Panc1 (cell line): ENCODE data around the gene STPG1. TPM values are rescaled to one million over a fixed set of nuclear protein-coding genes. Genes with fewer than 3 reads are reported as not detected.

Experiments
- ATAC-seq: fragments of 200-7000 bp; cut with Tn5 transposase; 2 replicates; pipeline ENCODE4 v1.9.1; 2020; ENCODE audit warnings: mild to moderate bottlenecking, moderate library complexity
- BruUV-seq: library from RNA; stranded (reverse); fragments of 400-500 nt; replicated peaks from 2 replicates; lab custom pipeline; 2021; lab: Mats Ljungman, UMichigan
- CTCF ChIA-PET: fragments of 300-600 bp; sonication (Branson Sonifier 250); formaldehyde crosslinking; loops from one replicate; lab custom pipeline; 2022; ENCODE audit warnings: antibody characterized with exemption; lab: Charles Lee
- POLR2A ChIA-PET: fragments of 300-600 bp; sonication (Branson Sonifier 250); formaldehyde crosslinking; loops from one replicate; lab custom pipeline; 2022; ENCODE audit warnings: antibody characterized with exemption; lab: Charles Lee
- DNase-seq: peaks from one replicate; pipeline ENCODE4 v3.0.0-alpha.2; 2010; ENCODE audit warnings: low read depth, low spot score
- H3K27ac ChIP-seq: 2 replicates; pipeline ENCODE4 v1.5.1; 2011; ENCODE audit warnings: mild to moderate bottlenecking, low read length, inconsistent platforms
- H3K27me3 ChIP-seq: fragments of 200-500 bp; sonication (Bioruptor generic); 2 replicates; pipeline ENCODE4 v1.6.0; 2014; ENCODE audit warnings: low read length, inconsistent platforms; ENCODE audit not compliant: control insufficient read depth, insufficient read depth
- H3K36me3 ChIP-seq: fragments of 200-500 bp; sonication (Bioruptor generic); 2 replicates; pipeline ENCODE4 v1.5.1; 2014; ENCODE audit warnings: inconsistent platforms, mild to moderate bottlenecking, low read length, moderate library complexity; ENCODE audit not compliant: control insufficient read depth, insufficient read depth
- H3K4me1 ChIP-seq: 2 replicates; pipeline ENCODE4 v1.5.1; 2011; ENCODE audit warnings: inconsistent platforms, mild to moderate bottlenecking, low read length, moderate library complexity; ENCODE audit not compliant: control insufficient read depth, insufficient read depth
- H3K4me3 ChIP-seq, 2 experiments: 2 replicates each; pipeline ENCODE4 v1.5.1; 2011 to 2012; ENCODE audit warnings: low read depth in 2 of 2, low read length in 2 of 2, mild to moderate bottlenecking in 2 of 2, inconsistent platforms in 1 of 2, moderate library complexity in 1 of 2
- H3K9me3 ChIP-seq: fragments of 200-500 bp; sonication (Bioruptor generic); 2 replicates; pipeline ENCODE4 v1.5.1; 2014; ENCODE audit warnings: low read depth, mild to moderate bottlenecking, inconsistent platforms, low read length, moderate library complexity; ENCODE audit not compliant: control insufficient read depth, insufficient read depth
- CTCF ChIP-seq: fragments of 450-650 bp; IDR thresholded peaks from 2 replicates; pipeline ENCODE4 v1.5.1; 2017; ENCODE audit warnings: mild to moderate bottlenecking
- POLR2AphosphoS5 ChIP-seq: IDR thresholded peaks from 2 replicates; pipeline ENCODE4 v1.6.1; 2012; ENCODE audit warnings: mild to moderate bottlenecking, low read depth, low read length, moderate library complexity
- SIN3A ChIP-seq: IDR thresholded peaks from 2 replicates; pipeline ENCODE4 v1.6.1; 2012; ENCODE audit warnings: low read depth, mild to moderate bottlenecking, low read length, moderate library complexity, borderline replicate concordance; ENCODE audit not compliant: insufficient read depth
- TCF7L2 ChIP-seq: IDR thresholded peaks from 2 replicates; pipeline ENCODE4 v1.6.1; 2011; ENCODE audit warnings: mild to moderate bottlenecking, low read depth, low read length, inconsistent platforms
- in situ Hi-C: cut with HindIII; loops from 2 replicates; pipeline ENCODE4 v1.10.0; 2016; ENCODE audit warnings: low sequenced_read_pairs, low pct_unique_long_range_greater_than_20kb
- intact Hi-C: fragments of 100-400 bp; cut with micrococcal nuclease; formaldehyde crosslinking; loops from one replicate; pipeline ENCODE4 v1.10.0; 2022; ENCODE audit not compliant: unreplicated experiment
- total RNA-seq: library from RNA; stranded (reverse); gene quantifications from one replicate; pipeline ENCODE4 v1.2.1, GENCODE V29; 2021; ENCODE audit not compliant: unreplicated experiment
- TF ChIP-seq, protein P1 (sequence below), 2 experiments: IDR thresholded peaks; 2 replicates each; pipeline ENCODE4 v1.6.1; 2011 to 2012; ENCODE audit warnings: low read depth in 2 of 2, control low read depth in 1 of 2, low read length in 1 of 2, mild to moderate bottlenecking in 1 of 2, moderate library complexity in 1 of 2; ENCODE audit not compliant: insufficient read depth in 1 of 2

Gene STPG1
- total RNA-seq, 1 experiment from 2014 or later: 9.9 TPM

DNA sequence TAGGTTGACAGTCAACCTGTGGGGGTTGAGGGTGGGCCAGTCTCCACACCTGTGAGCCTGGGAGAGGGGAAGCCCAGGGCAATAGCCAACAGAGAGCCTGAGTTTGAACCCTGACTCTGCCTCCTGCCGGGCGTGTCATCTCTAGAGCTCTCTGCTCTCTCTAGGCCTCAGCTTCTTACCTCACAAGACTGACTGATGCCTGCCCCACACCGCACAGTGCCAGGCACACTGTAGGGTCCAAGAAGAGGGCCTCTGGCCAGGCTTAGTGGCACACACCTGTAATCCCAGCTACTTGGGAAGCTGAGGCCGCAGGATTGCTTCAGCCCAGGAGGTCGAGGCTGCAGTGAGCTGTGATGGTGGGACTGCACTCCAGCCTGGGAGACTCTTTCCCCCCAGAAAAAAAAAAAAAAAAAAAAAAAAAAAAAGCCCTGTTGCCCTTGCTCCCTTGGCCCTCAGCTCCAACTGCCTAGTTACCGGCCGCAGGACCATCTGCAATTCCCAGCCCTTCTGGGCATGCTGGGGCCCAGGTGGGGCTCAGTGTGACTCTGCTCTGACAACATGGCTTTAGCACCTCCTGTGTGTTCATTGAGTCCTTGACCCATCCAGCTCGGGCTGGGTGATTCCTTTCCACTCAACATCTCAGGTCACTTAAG is 69.4 kb downstream of the STPG1 start:
- Histone ChIP-seq H3K36me3 (no peaks in the 10 kb centered on the region), H3K4me3 (no peak overlapping the region), H3K27me3 (no peaks in the 10 kb centered on the region), H3K4me1 (no peaks in the 10 kb centered on the region; the same call in 1 of the 2 replicates), H3K9me3 (no peaks in the 10 kb centered on the region), H3K27ac (no peak overlapping the region)
- TF ChIP-seq SIN3A: no peak
- TF ChIP-seq POLR2AphosphoS5: no peak
- TF ChIP-seq CTCF: no peak
- TF ChIP-seq TCF7L2: no peak
- TF ChIP-seq, protein P1, sequence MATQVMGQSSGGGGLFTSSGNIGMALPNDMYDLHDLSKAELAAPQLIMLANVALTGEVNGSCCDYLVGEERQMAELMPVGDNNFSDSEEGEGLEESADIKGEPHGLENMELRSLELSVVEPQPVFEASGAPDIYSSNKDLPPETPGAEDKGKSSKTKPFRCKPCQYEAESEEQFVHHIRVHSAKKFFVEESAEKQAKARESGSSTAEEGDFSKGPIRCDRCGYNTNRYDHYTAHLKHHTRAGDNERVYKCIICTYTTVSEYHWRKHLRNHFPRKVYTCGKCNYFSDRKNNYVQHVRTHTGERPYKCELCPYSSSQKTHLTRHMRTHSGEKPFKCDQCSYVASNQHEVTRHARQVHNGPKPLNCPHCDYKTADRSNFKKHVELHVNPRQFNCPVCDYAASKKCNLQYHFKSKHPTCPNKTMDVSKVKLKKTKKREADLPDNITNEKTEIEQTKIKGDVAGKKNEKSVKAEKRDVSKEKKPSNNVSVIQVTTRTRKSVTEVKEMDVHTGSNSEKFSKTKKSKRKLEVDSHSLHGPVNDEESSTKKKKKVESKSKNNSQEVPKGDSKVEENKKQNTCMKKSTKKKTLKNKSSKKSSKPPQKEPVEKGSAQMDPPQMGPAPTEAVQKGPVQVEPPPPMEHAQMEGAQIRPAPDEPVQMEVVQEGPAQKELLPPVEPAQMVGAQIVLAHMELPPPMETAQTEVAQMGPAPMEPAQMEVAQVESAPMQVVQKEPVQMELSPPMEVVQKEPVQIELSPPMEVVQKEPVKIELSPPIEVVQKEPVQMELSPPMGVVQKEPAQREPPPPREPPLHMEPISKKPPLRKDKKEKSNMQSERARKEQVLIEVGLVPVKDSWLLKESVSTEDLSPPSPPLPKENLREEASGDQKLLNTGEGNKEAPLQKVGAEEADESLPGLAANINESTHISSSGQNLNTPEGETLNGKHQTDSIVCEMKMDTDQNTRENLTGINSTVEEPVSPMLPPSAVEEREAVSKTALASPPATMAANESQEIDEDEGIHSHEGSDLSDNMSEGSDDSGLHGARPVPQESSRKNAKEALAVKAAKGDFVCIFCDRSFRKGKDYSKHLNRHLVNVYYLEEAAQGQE (IDR thresholded peaks at IDR 0.05; ENCODE audit: insufficient read depth in 1 of 2, low read depth in 2 of 2, low read length in 1 of 2): no peak
- no peak for DNase-seq
- BruUV-seq: no TSS peak
- intact Hi-C loops (no loop called here), in situ Hi-C loops (no loop called here)
- peak; percentile 34 for ATAC-seq
- CTCF ChIA-PET: interaction anchor here (0.6 to 1.0 kb wide), 2 partner anchors 46 to 142 kb away, joined by 3 to 9 read pairs; no protein-coding TSS in a partner anchor
- POLR2A ChIA-PET: no interaction called here

DNA sequence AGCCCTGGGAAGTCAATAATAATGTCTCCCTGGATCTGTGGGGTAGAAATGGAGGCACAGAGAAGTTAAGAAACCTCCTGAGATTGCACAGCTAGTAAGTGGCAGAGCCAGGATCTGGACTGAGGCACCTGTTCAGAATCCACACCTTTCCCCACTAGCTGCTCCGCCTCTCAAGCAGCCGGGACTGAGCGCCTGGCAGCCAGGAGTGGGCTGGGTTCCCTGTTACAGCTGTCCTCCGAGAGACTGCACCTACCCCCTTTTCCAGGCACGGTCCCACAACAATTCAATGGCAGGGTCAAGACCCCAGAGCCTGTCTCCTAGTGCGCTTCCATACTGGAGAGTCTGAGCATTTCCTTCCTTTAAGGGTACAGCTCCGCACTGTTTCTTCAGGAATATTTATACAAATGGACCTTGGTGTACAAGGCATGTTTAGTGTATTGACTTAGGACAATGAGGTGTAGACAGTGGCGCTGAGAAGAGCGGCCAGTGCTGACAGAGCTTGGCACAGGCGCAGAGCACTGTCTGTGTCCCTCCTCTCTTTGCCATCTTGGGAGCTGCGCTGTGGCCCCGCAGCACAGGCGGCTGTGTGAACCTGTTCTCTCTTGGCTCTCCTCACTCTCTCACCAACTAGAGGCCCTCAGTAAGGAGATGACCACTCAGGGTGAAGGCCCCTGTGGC is 70.0 kb downstream of the STPG1 start:
- BruUV-seq: no TSS peak
- H3K27ac ChIP-seq: no peak overlapping the region
- H3K27me3 ChIP-seq: no peaks in the 10 kb centered on the region
- no peak overlapping the region for H3K4me3 ChIP-seq
- intact Hi-C loops: no loop called here
- peaks cover 3% of the 10 kb centered on the region for H3K4me1 ChIP-seq
- in situ Hi-C loops: no loop called here
- no peaks in the 10 kb centered on the region for H3K36me3 ChIP-seq
- no peaks in the 10 kb centered on the region for H3K9me3 ChIP-seq
- TF ChIP-seq CTCF (no peak), SIN3A (no peak), TCF7L2 (no peak), POLR2AphosphoS5 (no peak)
- TF ChIP-seq, protein P1 (IDR thresholded peaks at IDR 0.05; ENCODE audit: insufficient read depth in 1 of 2, low read depth in 2 of 2, low read length in 1 of 2): no peak
- no peak for DNase-seq
- ChIA-PET POLR2A (no interaction called here), CTCF (interaction anchor here (1.0 kb wide), 1 partner anchor 141 kb away, joined by 3 read pairs; no protein-coding TSS in a partner anchor)
- ATAC-seq: peak; percentile 43
